GM23338 (cell line): ENCODE data around the gene INO80C. TPM values are rescaled to one million over a fixed set of nuclear protein-coding genes. Genes with fewer than 3 reads are reported as not detected.

Experiments
- ATAC-seq: fragments of 200-7000 bp; cut with Tn5 transposase; 3 replicates; pipeline ENCODE4 v1.9.1; 2020
- DNase-seq: peaks from one replicate; pipeline ENCODE4 v3.0.0-alpha.2; 2015; ENCODE audit warnings: low spot score
- H2AFZ ChIP-seq: fragments of 200-600 bp; sonication (generic); 2 replicates; pipeline ENCODE4 v1.8.0; 2016; ENCODE audit warnings: antibody characterized with exemption, mild to moderate bottlenecking, moderate library complexity
- H3F3A ChIP-seq: fragments of 200-600 bp; sonication (generic); replicated peaks from 2 replicates; pipeline ENCODE4 v1.8.0; 2017; ENCODE audit warnings: antibody characterized with exemption, mixed run types, low read depth
- H3K27ac ChIP-seq: fragments of 200-600 bp; sonication (generic); 2 replicates; pipeline ENCODE4 v1.6.1; 2016; ENCODE audit warnings: low read depth
- H3K27me3 ChIP-seq: fragments of 200-600 bp; sonication (generic); 2 replicates; pipeline ENCODE4 v1.8.0; 2016; ENCODE audit warnings: mild to moderate bottlenecking, mixed run types, moderate library complexity; ENCODE audit not compliant: insufficient read depth
- H3K36me3 ChIP-seq: fragments of 200-600 bp; sonication (generic); 2 replicates; pipeline ENCODE4 v1.8.0; 2016; ENCODE audit warnings: mild to moderate bottlenecking; ENCODE audit not compliant: insufficient read depth
- H3K4me1 ChIP-seq: fragments of 200-600 bp; sonication (generic); 2 replicates; pipeline ENCODE4 v1.8.0; 2016; ENCODE audit warnings: mild to moderate bottlenecking, moderate library complexity; ENCODE audit not compliant: insufficient read depth
- H3K4me2 ChIP-seq: fragments of 200-600 bp; sonication (generic); 2 replicates; pipeline ENCODE4 v1.7.1; 2017; ENCODE audit warnings: mixed run types
- H3K4me3 ChIP-seq: fragments of 200-600 bp; sonication (generic); 2 replicates; pipeline ENCODE4 v1.6.1; 2016; ENCODE audit warnings: mixed run types
- H3K79me2 ChIP-seq: fragments of 200-600 bp; sonication (generic); replicated peaks from 2 replicates; pipeline ENCODE4 v1.8.0; 2017; ENCODE audit warnings: mild to moderate bottlenecking; ENCODE audit not compliant: insufficient read depth
- H3K9me2 ChIP-seq: fragments of 200-600 bp; sonication (generic); 2 replicates; pipeline ENCODE4 v1.8.0; 2017; ENCODE audit not compliant: insufficient read depth
- H4K20me1 ChIP-seq: fragments of 200-600 bp; sonication (generic); replicated peaks from 2 replicates; pipeline ENCODE4 v1.8.0; 2017; ENCODE audit warnings: mild to moderate bottlenecking; ENCODE audit not compliant: insufficient read depth
- H3K27ac Mint-ChIP-seq: 2 replicates; pipeline ENCODE4 v1.8.0; 2020; ENCODE audit warnings: inconsistent platforms, mild to moderate bottlenecking, moderate library complexity, mixed read lengths
- H3K27me3 Mint-ChIP-seq: 3 replicates; pipeline ENCODE4 v1.8.0; 2022; ENCODE audit warnings: low read depth, mild to moderate bottlenecking, moderate library complexity, mixed read lengths, inconsistent platforms; ENCODE audit not compliant: insufficient read depth, poor library complexity
- H3K36me3 Mint-ChIP-seq: 3 replicates; pipeline ENCODE4 v1.8.0; 2021; ENCODE audit warnings: low read depth, mild to moderate bottlenecking, inconsistent platforms, moderate library complexity, mixed read lengths
- H3K4me1 Mint-ChIP-seq: 3 replicates; pipeline ENCODE4 v1.8.0; 2020; ENCODE audit warnings: mild to moderate bottlenecking, inconsistent platforms, mixed read lengths
- H3K4me3 Mint-ChIP-seq: 3 replicates; pipeline ENCODE4 v1.8.0; 2021; ENCODE audit warnings: moderate library complexity, mild to moderate bottlenecking, inconsistent platforms, mixed read lengths
- H3K9me3 Mint-ChIP-seq: 3 replicates; pipeline ENCODE4 v1.8.0; 2020; ENCODE audit warnings: moderate library complexity, mild to moderate bottlenecking, inconsistent platforms, mixed read lengths
- CREB1 ChIP-seq: fragments of 250-450 bp; sonication (Bioruptor Pico); IDR thresholded peaks from 2 replicates; pipeline ENCODE4 v1.5.0; 2020; ENCODE audit warnings: low read depth, mild to moderate bottlenecking, moderate library complexity
- CTCF ChIP-seq, 2 experiments: fragments of 200-600 bp in 1 of 2; sonication (generic) in 1 of 2; conservative IDR thresholded peaks; 2 replicates each; pipeline versions ENCODE4 v1.5.1 to v1.6.1; 2016 to 2017; ENCODE audit warnings: antibody characterized with exemption in 2 of 2, low read depth in 2 of 2, mild to moderate bottlenecking in 2 of 2, moderate library complexity in 1 of 2
- EZH2 ChIP-seq: fragments of 200-600 bp; sonication (generic); IDR thresholded peaks from one replicate; pipeline ENCODE4 v1.8.0; 2017; ENCODE audit warnings: antibody characterized with exemption, mild to moderate bottlenecking, low read depth; ENCODE audit not compliant: unreplicated experiment
- EZH2phosphoT487 ChIP-seq: fragments of 200-600 bp; sonication (generic); IDR thresholded peaks from one replicate; pipeline ENCODE4 v1.8.1; 2018; ENCODE audit warnings: antibody characterized with exemption; ENCODE audit not compliant: unreplicated experiment
- JUNB ChIP-seq: IDR thresholded peaks from one replicate; pipeline ENCODE4 v1.6.1; 2016; ENCODE audit warnings: antibody characterized with exemption; ENCODE audit not compliant: unreplicated experiment
- NANOG ChIP-seq: IDR thresholded peaks from 2 replicates; pipeline ENCODE4 v1.6.1; 2016; ENCODE audit warnings: antibody characterized with exemption, borderline replicate concordance
- ZNF114 ChIP-seq: fragments of 250-450 bp; sonication (Bioruptor Pico); IDR thresholded peaks from 2 replicates; pipeline ENCODE4 v1.5.0; 2020; ENCODE audit warnings: mild to moderate bottlenecking, moderate library complexity
- ZNF331 ChIP-seq: fragments of 250-450 bp; sonication (Bioruptor Pico); IDR thresholded peaks from 2 replicates; pipeline ENCODE4 v1.5.0; 2020; ENCODE audit warnings: low read depth, mild to moderate bottlenecking, moderate library complexity
- polyA plus RNA-seq: library from polyadenylated mRNA; unstranded; fragments of >200 nt; fragmentation: Nextera tagmentation; extraction: Ambion mirVana; gene quantifications from 2 replicates; pipeline ENCODE4 v1.2.1, GENCODE V29; 2016
- total RNA-seq: library from RNA; depleted of rRNA; stranded (reverse); fragments of >200 nt; shearing (Covaris generic); gene quantifications from 2 replicates; pipeline ENCODE4 v1.2.3, GENCODE V29; 2014

INO80C gene
- total and polyA plus RNA-seq, 2 experiments from 2014 or later = 16.3 to 52.3 TPM

GRCh38 chr18:35521133-35521532 is 23.4 kb upstream of the INO80C start:
- no peaks in the 10 kb centered on the region for H3K36me3 ChIP-seq
- TF ChIP-seq JUNB = no peak
- no peaks in the 10 kb centered on the region for H4K20me1 ChIP-seq
- Mint-ChIP-seq H3K36me3 (no peaks in the 10 kb centered on the region), H3K9me3 (no peaks in the 10 kb centered on the region), H3K4me1 (peaks cover 26% of the 10 kb centered on the region), H3K27ac (no peak overlapping the region), H3K4me3 (no peak overlapping the region), H3K27me3 (no peaks in the 10 kb centered on the region)
- no peaks in the 10 kb centered on the region for H3F3A ChIP-seq
- no peak overlapping the region for H3K27ac ChIP-seq
- peak overlapping the region; percentile 32; the same call in 1 of the 2 replicates for H2AFZ ChIP-seq
- DNase-seq (no peak), ATAC-seq (no peak)
- H3K4me1 ChIP-seq = peaks cover 14% of the 10 kb centered on the region
- H3K79me2 ChIP-seq = no peaks in the 10 kb centered on the region
- H3K9me2 ChIP-seq = 0 out of 2 replicates have a peak, but pooled peaks cover 10% of the 10 kb centered on the region
- no peak overlapping the region for H3K4me3 ChIP-seq
- no peaks in the 10 kb centered on the region for H3K27me3 ChIP-seq
- H3K4me2 ChIP-seq = no peak overlapping the region

- H3K79me2 ChIP-seq = no peaks in the 10 kb centered on the region
- no peak overlapping the region for H3K4me2 ChIP-seq
- H3K36me3 ChIP-seq = no peaks in the 10 kb centered on the region
- H3K9me3 Mint-ChIP-seq = no peaks in the 10 kb centered on the region
- H3K9me2 ChIP-seq = 0 out of 2 replicates have a peak, but pooled peaks cover 10% of the 10 kb centered on the region
- H2AFZ ChIP-seq = no peak overlapping the region
- no peaks in the 10 kb centered on the region for H4K20me1 ChIP-seq
- no peaks in the 10 kb centered on the region for H3K36me3 Mint-ChIP-seq
- TF ChIP-seq CREB1 (no peak), ZNF331 (no peak)
- no peak overlapping the region for H3K27ac ChIP-seq
- H3K27me3 ChIP-seq = no peaks in the 10 kb centered on the region
- H3K4me1 ChIP-seq = peaks cover 13% of the 10 kb centered on the region
- H3K27me3 Mint-ChIP-seq = no peaks in the 10 kb centered on the region
- ATAC-seq = no peak
- DNase-seq = no peak
- H3K4me3 ChIP-seq = no peak overlapping the region
- H3K27ac Mint-ChIP-seq = no peak overlapping the region
- H3F3A ChIP-seq = no peaks in the 10 kb centered on the region
- H3K4me3 Mint-ChIP-seq = no peak overlapping the region
- H3K4me1 Mint-ChIP-seq = peaks cover 33% of the 10 kb centered on the region
These were observed 21.6 kb upstream of the INO80C start for GRCh38 chr18:35519148-35519899.

GRCh38 chr18:35517715-35518114 is 20.0 kb upstream of the INO80C start:
- no peak overlapping the region for H3K27ac ChIP-seq
- no peak overlapping the region for H3K4me3 ChIP-seq
- H3K36me3 ChIP-seq = no peaks in the 10 kb centered on the region
- ATAC-seq (no peak), DNase-seq (no peak)
- H3K9me3 Mint-ChIP-seq = no peaks in the 10 kb centered on the region
- H3K4me2 ChIP-seq = no peak overlapping the region
- no peak overlapping the region for H3K4me3 Mint-ChIP-seq
- no peaks in the 10 kb centered on the region for H3K27me3 Mint-ChIP-seq
- H3K4me1 ChIP-seq = peaks cover 8% of the 10 kb centered on the region; the same call in 1 of the 2 replicates
- H4K20me1 ChIP-seq = no peaks in the 10 kb centered on the region
- TF ChIP-seq ZNF331 = no peak
- H2AFZ ChIP-seq = no peak overlapping the region
- peaks cover 29% of the 10 kb centered on the region for H3K4me1 Mint-ChIP-seq
- no peak overlapping the region for H3K27ac Mint-ChIP-seq
- H3K9me2 ChIP-seq = 0 out of 2 replicates have a peak, but pooled peaks cover 10% of the 10 kb centered on the region
- H3K36me3 Mint-ChIP-seq = no peaks in the 10 kb centered on the region
- no peaks in the 10 kb centered on the region for H3K27me3 ChIP-seq
- H3F3A ChIP-seq = no peaks in the 10 kb centered on the region
- no peaks in the 10 kb centered on the region for H3K79me2 ChIP-seq

- Histone ChIP-seq H3K79me2 (no peaks in the 10 kb centered on the region), H3K36me3 (no peaks in the 10 kb centered on the region), H3K4me1 (peaks cover 8% of the 10 kb centered on the region; the same call in 1 of the 2 replicates), H3F3A (no peaks in the 10 kb centered on the region), H3K27me3 (no peaks in the 10 kb centered on the region), H3K4me3 (no peak overlapping the region), H3K9me2 (0 out of 2 replicates have a peak, but pooled peaks cover 10% of the 10 kb centered on the region), H3K4me2 (no peak overlapping the region), H2AFZ (peak overlapping the region; percentile 80), H4K20me1 (no peaks in the 10 kb centered on the region), H3K27ac (no peak overlapping the region)
- Mint-ChIP-seq H3K36me3 (no peaks in the 10 kb centered on the region), H3K4me1 (peaks cover 29% of the 10 kb centered on the region), H3K27me3 (no peaks in the 10 kb centered on the region), H3K27ac (no peak overlapping the region), H3K4me3 (no peak overlapping the region), H3K9me3 (no peaks in the 10 kb centered on the region)
- DNase-seq (no peak), ATAC-seq (no peak)
- TF ChIP-seq NANOG (no peak), ZNF114 (CRISPR knock-in tag) (no peak), JUNB (no peak), EZH2phosphoT487 (no peak), CTCF (conservative IDR thresholded peaks at IDR 0.05; ENCODE audit: low read depth in 2 of 2) (no peak), EZH2 (no peak)
These were observed 19.0 kb upstream of the INO80C start for GRCh38 chr18:35516789-35517188.
